Hepatocyte (in vitro differentiated cells): ENCODE data around the gene LIPA.

ENCODE experiments used
- CTCF ChIP-seq: fragments of 200-600 bp; sonication (generic); IDR thresholded peaks from 2 replicates; pipeline ENCODE4 v1.5.1; 2016; ENCODE audit warnings: antibody characterized with exemption, mild to moderate bottlenecking; ENCODE audit not compliant: poor library complexity
- EZH2phosphoT487 ChIP-seq: fragments of 200-600 bp; sonication (generic); IDR thresholded peaks from one replicate; pipeline ENCODE4 v1.6.1; 2018; ENCODE audit warnings: antibody characterized with exemption, mild to moderate bottlenecking, low read depth, moderate library complexity; ENCODE audit not compliant: unreplicated experiment, severe bottlenecking

- TF ChIP-seq CTCF (no peak), EZH2phosphoT487 (no peak)
These were observed 13.7 kb downstream of the LIPA start for GRCh38 chr10:89237849-89238248.
